Spleen (tissue), 7 donors: ENCODE data around the gene KCNK13.

Experiments used
- CTCF ChIP-seq, 11 experiments: fragments of 200-600 bp in 7 of 11; fragments of 450-650 bp in 4 of 11; sonication (generic) in 4 of 11; IDR thresholded peaks in 8 of 11; conservative IDR thresholded peaks in 3 of 11; 1 replicate in 7 of 11; 2 replicates in 4 of 11; pipeline versions ENCODE4 v1.4.0 to v1.8.0; 2016 to 2021; ENCODE audit warnings: antibody characterized with exemption in 11 of 11, inconsistent platforms in 4 of 11, mild to moderate bottlenecking in 1 of 11
- POLR2A ChIP-seq, 3 donors: fragments of 450-650 bp; IDR thresholded peaks; one replicate each; pipeline ENCODE4 v1.5.1; 2017; ENCODE audit warnings: antibody characterized with exemption in 3 of 3, mild to moderate bottlenecking in 1 of 3
- POLR2AphosphoS5 ChIP-seq, 3 donors: sonication (generic); formaldehyde crosslinking; IDR thresholded peaks; one replicate each; pipeline ENCODE4 v1.5.1; 2017; ENCODE audit warnings: antibody characterized with exemption in 3 of 3
- donor health status: DM: no; HTN: no; CAD: no; lungs with moderate emphysema.
- donor health status: DM: no; HTN: no; CAD: no.
- donor health status: DM: no; HTN: no; CAD: no.

DNA sequence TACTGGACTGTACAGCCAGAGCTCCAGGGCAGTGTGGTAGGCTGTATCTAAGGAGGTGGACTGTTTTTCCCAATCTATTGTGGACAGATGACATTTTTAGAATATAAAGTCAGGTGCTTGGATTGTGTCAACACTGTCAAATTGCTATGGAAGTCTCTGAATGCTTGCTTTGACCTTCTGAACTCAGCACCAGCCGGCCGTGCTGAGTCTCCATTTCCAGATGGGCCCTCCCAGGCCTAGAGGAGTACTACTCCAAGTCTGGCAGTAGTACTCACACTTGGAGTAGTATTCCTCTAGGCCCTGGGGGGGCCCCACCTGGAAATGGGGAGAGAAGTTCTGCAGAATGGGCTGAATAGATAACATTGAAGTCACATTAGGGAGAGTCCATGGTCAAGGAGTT is 16.2 kb upstream of the KCNK13 start:
- TF ChIP-seq POLR2A (IDR thresholded peaks at IDR 0.05) (no peak), CTCF (IDR thresholded peaks at IDR 0.05 in 8 of 11, conservative IDR thresholded peaks at IDR 0.05 in 3 of 11) (no peak), POLR2AphosphoS5 (IDR thresholded peaks at IDR 0.05) (no peak)
